GM19193 (cell line): ENCODE data around the gene SPTBN1.

Experiments used
- POLR2A ChIP-seq: IDR thresholded peaks from 4 replicates; pipeline ENCODE4 v1.6.1; 2011; ENCODE audit not compliant: insufficient read depth, insufficient read length; ENCODE audit errors: extremely low read depth

Gene SPTBN1

DNA sequence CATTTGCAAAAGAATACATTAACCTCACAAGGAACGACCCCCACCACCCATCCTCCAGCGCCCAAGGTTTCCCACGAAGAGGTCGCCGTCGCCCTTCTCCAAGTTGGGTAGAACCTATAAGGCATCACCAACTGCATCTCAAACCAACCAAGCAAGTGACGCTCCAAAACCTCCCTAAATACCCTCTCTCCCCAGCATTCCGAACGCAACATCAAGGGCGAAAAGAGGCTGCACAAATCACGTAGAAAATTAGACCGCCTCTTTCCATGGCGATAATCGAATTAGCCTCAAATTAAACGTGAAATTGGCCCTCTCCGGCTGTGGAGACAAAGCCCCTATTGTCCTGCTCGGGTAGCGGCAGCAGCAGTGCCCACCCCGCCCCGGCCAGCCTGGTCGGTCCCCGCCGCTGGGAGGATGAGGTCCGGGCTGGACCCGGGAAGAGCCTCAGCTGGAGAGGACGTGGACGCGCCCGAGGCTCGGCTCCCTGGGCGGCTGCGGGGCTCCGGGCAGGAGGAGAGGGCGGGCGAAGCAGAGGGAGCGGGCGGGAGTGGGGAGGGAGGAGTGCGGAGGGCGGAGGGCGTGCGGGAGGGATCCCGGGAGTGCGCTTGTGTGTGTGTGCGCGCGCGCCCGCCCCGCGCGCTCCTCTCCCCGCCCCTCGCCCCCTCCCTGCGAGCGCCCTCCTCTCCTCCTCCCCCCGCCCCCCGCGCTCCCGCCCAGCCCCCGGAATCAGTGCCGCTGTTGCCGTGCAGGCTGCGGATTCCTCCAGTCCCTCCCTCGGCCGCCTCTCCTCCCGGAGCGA, at the start of gene SPTBN1:
SPTBN1 (plus strand) TSS at position 765 of the 799 bp plus-strand sequence. CDS start 70,092 bp downstream, outside the sequence.
- TF ChIP-seq POLR2A, result no peak

- no peak for TF ChIP-seq POLR2A
Measured at GRCh38 chr2:54407693-54408092, 48.4 kb upstream of the SPTBN1 start.

- no peak for TF ChIP-seq POLR2A
Measured at GRCh38 chr2:54408288-54408687, 47.8 kb upstream of the SPTBN1 start.

DNA sequence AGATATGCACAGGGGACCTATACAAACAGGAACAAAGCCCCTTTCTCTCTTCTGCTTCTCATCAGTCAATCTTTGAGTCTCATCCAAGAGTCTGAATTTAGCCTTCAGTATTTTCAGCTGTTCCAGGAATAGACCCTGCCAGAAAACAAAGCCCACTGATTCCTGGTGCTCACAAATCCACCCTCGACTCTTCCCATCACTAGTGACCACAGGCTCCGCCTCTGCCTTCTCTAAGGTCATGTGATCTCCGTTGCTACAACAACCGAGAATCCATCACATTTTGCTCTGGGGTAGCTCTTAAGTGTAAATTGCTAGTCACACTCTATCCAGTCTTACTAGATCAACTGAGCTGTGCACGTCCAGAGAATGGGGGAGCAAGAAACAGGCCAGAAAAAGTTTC, 46.4 kb upstream of the SPTBN1 start:
- no peak for TF ChIP-seq POLR2A

GRCh38 chr2:54411801-54412354, 44.2 kb upstream of the SPTBN1 start:
- no peak for TF ChIP-seq POLR2A

GRCh38 chr2:54416166-54416813, 39.8 kb upstream of the SPTBN1 start:
- no peak for TF ChIP-seq POLR2A

- no peak for TF ChIP-seq POLR2A
Measured at GRCh38 chr2:54416938-54417337, 39.2 kb upstream of the SPTBN1 start.

GRCh38 chr2:54417577-54417976, 38.5 kb upstream of the SPTBN1 start:
- no peak for TF ChIP-seq POLR2A

- TF ChIP-seq POLR2A, result no peak
Measured at GRCh38 chr2:54419388-54419787, 36.7 kb upstream of the SPTBN1 start.

DNA sequence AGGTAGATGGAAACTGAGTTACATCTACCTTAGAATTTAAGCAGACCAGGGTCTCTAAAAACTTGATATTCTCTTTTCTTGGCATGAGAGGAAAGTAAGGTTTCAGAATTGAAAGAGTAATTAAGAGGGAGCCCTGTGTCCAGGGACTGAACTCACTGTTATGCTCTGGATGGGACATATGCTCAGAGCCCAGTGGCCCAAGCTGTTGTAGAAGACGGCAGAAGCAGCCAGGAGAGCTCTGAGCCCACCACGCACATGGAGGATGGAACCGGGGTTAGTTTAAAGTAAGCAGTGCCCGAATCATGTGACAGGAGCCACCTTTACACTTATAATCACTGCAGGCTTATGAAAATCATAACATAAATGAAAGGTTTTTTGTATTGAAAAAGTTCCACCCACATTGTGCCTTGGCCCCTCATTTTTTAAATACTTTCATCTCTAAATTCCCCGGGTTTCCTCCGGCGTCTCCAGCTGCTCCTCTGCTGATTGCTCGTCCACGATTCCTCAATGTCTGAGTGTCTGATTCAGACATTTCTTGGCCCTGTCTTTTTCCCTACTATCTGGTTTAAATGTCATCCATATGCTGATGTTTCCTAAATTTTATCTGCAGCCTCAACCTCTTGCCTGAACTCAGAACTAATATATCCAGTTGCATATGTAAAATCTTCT, 36.1 kb upstream of the SPTBN1 start:
- TF ChIP-seq POLR2A, result no peak

GRCh38 chr2:54420524-54421172, 35.5 kb upstream of the SPTBN1 start:
- TF ChIP-seq POLR2A, result no peak

- TF ChIP-seq POLR2A, result no peak
Measured at GRCh38 chr2:54422072-54422581, 34.0 kb upstream of the SPTBN1 start.

- TF ChIP-seq POLR2A, result no peak
Measured at GRCh38 chr2:54423213-54423612, 32.9 kb upstream of the SPTBN1 start.

DNA sequence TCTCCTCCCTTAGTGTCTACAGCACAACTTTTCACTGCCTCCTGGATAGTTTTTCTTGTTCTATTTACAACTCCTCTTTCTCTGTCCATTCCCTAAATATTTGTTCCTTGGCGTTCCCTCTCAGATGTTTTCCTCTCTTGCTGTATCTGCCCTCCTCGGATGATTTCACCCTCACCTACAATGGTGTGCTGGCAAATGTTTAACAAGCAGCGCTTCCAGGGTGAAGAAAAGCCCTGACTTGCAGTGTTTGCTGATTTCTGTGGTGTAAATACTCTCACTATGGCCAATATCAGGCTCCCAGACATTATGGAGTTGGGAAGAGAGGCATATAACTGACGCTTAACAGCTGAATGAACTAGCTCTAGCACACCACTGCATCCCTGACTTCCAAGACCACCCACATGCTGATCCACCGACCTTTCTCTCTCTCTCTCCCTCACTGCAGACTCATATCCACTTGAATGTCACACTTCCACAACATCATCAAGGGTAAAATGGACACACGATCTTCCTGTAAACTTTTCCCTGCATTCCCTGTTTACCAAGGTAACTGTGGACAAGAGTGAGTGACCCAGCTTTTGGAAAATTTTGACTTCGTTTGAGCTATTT, 31.5 kb upstream of the SPTBN1 start:
- no peak for TF ChIP-seq POLR2A

- TF ChIP-seq POLR2A, result no peak
Measured at GRCh38 chr2:54428108-54428831, 27.9 kb upstream of the SPTBN1 start.
